HepG2 (cell line): ENCODE measurements around the gene TPM3. TPM values are rescaled to one million over a fixed set of nuclear protein-coding genes. Genes with fewer than 3 reads are reported as not detected.

Source experiments
- JUN ChIP-seq: sonication (generic); formaldehyde crosslinking; IDR thresholded peaks from 2 replicates; pipeline ENCODE4 v1.4.0; 2020; ENCODE audit warnings: mild to moderate bottlenecking, missing genetic modification reagents
- MEF2D ChIP-seq: sonication (generic); formaldehyde crosslinking; IDR thresholded peaks from 2 replicates; pipeline ENCODE4 v1.5.1; 2020; ENCODE audit warnings: mild to moderate bottlenecking, missing genetic modification reagents
- RARA ChIP-seq: IDR thresholded peaks from 2 replicates; pipeline ENCODE4 v1.6.1; 2016; ENCODE audit warnings: missing genetic modification reagents, missing compliant biosample characterization
- SOX6 ChIP-seq, 2 experiments: fragments of 450-650 bp in 1 of 2; sonication (generic) in 1 of 2; formaldehyde crosslinking in 1 of 2; IDR thresholded peaks; 2 replicates each; pipeline versions ENCODE4 v1.4.0 to v1.6.1; 2017 to 2020; ENCODE audit warnings: antibody characterized with exemption in 1 of 2, mild to moderate bottlenecking in 1 of 2, missing genetic modification reagents in 1 of 2
- TBX2 ChIP-seq: sonication (generic); formaldehyde crosslinking; IDR thresholded peaks from 2 replicates; pipeline ENCODE4 v1.5.0; 2020; ENCODE audit warnings: missing genetic modification reagents, mild to moderate bottlenecking, borderline replicate concordance
- ZFP90 ChIP-seq: sonication (generic); formaldehyde crosslinking; IDR thresholded peaks from 2 replicates; pipeline ENCODE4 v1.8.0; 2022; ENCODE audit warnings: missing genetic modification reagents, mild to moderate bottlenecking, inconsistent platforms, borderline replicate concordance
- ZIK1 ChIP-seq: sonication (generic); formaldehyde crosslinking; IDR thresholded peaks from 2 replicates; pipeline ENCODE4 v1.5.0; 2020; ENCODE audit warnings: mild to moderate bottlenecking, low read depth, missing genetic modification reagents, borderline replicate concordance
- ZNF556 ChIP-seq: sonication (generic); formaldehyde crosslinking; IDR thresholded peaks from 2 replicates; pipeline ENCODE4 v1.4.0; 2020; ENCODE audit warnings: mild to moderate bottlenecking, missing genetic modification reagents, borderline replicate concordance
- ZNF703 ChIP-seq: sonication (generic); formaldehyde crosslinking; IDR thresholded peaks from 2 replicates; pipeline ENCODE4 v1.5.1; 2020; ENCODE audit warnings: missing genetic modification reagents, mild to moderate bottlenecking, moderate library complexity, borderline replicate concordance
- ZNF772 ChIP-seq: sonication (generic); formaldehyde crosslinking; IDR thresholded peaks from 2 replicates; pipeline ENCODE4 v1.5.0; 2020; ENCODE audit warnings: mild to moderate bottlenecking, missing genetic modification reagents
- ZNF841 ChIP-seq: sonication (generic); formaldehyde crosslinking; IDR thresholded peaks from 2 replicates; pipeline ENCODE4 v1.8.1; 2023; ENCODE audit warnings: missing genetic modification reagents, borderline replicate concordance
- polyA plus RNA-seq, 8 experiments: library from polyadenylated mRNA; depleted of rRNA in 3 of 8; stranded (reverse) in 7 of 8; unstranded in 1 of 8; fragments of >200 nt; fragmentation: Illumina TruSeq in 4 of 8; extraction: Trizol in 4 of 8; gene quantifications; 2 replicates each; pipeline versions ENCODE4 v1.2.1 to v1.2.3, GENCODE V29; 2011 to 2016; ENCODE audit warnings: low read depth in 4 of 8, missing spikeins in 1 of 8, mixed read lengths in 1 of 8; ENCODE audit not compliant: insufficient read depth in 1 of 8
- total RNA-seq, 5 experiments: library from RNA; depleted of rRNA; stranded (reverse); fragments of >200 nt; fragmentation: Illumina TruSeq; extraction: Trizol; gene quantifications; 2 replicates each; pipeline ENCODE4 v1.2.3, GENCODE V29; 2016; ENCODE audit warnings: low read depth in 1 of 5
- TF ChIP-seq, protein P1 (sequence below): sonication (generic); formaldehyde crosslinking; IDR thresholded peaks from 2 replicates; pipeline ENCODE4 v1.4.0; 2020; ENCODE audit warnings: missing genetic modification reagents, mild to moderate bottlenecking, borderline replicate concordance
- TF ChIP-seq, protein P2 (sequence below): sonication (generic); formaldehyde crosslinking; IDR thresholded peaks from 2 replicates; pipeline ENCODE4 v1.4.0; 2020; ENCODE audit warnings: missing genetic modification reagents, borderline replicate concordance
- TF ChIP-seq, protein P3 (sequence below): sonication (generic); formaldehyde crosslinking; IDR thresholded peaks from 2 replicates; pipeline ENCODE4 v1.8.1; 2023; ENCODE audit warnings: mild to moderate bottlenecking, missing genetic modification reagents, borderline replicate concordance
- TF ChIP-seq, protein P4 (sequence below): IDR thresholded peaks from 2 replicates; pipeline ENCODE4 v1.6.1; 2016; ENCODE audit warnings: mild to moderate bottlenecking, missing biosample characterization, missing genetic modification reagents
- TF ChIP-seq, protein P5 (sequence below): sonication (generic); formaldehyde crosslinking; IDR thresholded peaks from 2 replicates; pipeline ENCODE4 v1.8.0; 2022; ENCODE audit warnings: missing genetic modification reagents, mild to moderate bottlenecking, moderate library complexity, borderline replicate concordance
- TF ChIP-seq, protein P6 (sequence below): sonication (generic); formaldehyde crosslinking; IDR thresholded peaks from 2 replicates; pipeline ENCODE4 v1.5.0; 2020; ENCODE audit warnings: missing genetic modification reagents

Gene TPM3
- total and polyA plus RNA-seq, 2 of the 13 experiments (the other 11 are each of a cell fraction or from before 2014, with no cell fraction given), result 160 to 307 TPM

DNA sequence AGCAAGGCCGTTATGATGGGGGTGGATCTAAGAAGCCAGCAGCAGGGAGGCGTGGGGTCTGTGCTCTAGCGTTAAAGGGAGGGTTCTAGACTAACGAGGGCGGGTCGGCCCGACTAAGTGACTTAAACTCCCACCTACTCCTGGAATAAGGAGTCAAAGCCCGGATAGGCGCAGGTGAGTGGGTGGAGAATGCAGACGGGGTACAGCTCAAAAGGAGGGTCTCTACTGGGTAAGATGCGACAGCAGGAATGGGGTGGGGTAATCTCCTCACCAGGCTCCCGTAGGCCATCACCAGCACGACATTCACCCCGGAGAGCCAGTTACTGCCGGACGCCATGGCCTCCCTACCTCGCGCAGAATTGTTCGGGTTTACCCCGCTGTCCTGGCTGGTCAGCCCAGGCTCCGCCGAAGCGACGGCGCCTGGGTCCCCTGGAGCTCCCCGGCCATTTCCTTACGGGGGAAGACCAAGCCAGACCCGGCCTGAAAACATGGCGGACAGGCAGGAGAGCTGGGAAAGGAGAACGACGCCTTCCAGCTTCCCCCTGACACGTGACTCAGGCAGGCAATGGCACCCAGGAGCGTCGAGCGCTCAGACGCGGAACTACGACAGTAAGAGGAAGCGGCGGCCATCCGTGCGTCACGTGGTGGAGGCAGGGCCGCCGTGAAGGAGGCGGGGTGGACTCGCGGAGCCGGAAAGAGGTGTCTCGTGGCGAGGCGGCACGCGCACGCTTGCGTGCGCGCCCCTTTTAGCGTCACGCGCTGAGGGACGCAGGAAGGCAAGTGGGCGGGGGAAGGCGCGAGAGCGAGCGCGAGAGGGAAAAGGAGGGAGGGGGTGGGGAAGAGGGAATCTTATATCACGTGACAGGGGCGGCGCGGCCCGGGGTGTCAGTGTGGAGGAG is 28.4 kb upstream of the TPM3 start, which contains the start of gene UBAP2L (continued):
- TF ChIP-seq, protein P1, sequence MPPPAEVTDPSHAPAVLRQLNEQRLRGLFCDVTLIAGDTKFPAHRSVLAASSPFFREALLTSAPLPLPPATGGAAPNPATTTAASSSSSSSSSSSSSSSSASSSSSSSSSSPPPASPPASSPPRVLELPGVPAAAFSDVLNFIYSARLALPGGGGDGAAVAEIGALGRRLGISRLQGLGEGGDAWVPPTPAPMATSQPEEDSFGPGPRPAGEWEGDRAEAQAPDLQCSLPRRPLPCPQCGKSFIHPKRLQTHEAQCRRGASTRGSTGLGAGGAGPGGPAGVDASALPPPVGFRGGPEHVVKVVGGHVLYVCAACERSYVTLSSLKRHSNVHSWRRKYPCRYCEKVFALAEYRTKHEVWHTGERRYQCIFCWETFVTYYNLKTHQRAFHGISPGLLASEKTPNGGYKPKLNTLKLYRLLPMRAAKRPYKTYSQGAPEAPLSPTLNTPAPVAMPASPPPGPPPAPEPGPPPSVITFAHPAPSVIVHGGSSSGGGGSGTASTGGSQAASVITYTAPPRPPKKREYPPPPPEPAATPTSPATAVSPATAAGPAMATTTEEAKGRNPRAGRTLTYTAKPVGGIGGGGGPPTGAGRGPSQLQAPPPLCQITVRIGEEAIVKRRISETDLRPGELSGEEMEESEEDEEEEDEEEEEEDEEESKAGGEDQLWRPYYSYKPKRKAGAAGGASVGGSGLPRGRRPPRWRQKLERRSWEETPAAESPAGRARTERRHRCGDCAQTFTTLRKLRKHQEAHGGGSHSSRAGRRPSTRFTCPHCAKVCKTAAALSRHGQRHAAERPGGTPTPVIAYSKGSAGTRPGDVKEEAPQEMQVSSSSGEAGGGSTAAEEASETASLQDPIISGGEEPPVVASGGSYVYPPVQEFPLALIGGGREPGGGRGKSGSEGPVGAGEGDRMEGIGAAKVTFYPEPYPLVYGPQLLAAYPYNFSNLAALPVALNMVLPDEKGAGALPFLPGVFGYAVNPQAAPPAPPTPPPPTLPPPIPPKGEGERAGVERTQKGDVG (CRISPR knock-in tag), result peak; percentile 70; the same call in 1 of the 2 replicates
- TF ChIP-seq, protein P2, sequence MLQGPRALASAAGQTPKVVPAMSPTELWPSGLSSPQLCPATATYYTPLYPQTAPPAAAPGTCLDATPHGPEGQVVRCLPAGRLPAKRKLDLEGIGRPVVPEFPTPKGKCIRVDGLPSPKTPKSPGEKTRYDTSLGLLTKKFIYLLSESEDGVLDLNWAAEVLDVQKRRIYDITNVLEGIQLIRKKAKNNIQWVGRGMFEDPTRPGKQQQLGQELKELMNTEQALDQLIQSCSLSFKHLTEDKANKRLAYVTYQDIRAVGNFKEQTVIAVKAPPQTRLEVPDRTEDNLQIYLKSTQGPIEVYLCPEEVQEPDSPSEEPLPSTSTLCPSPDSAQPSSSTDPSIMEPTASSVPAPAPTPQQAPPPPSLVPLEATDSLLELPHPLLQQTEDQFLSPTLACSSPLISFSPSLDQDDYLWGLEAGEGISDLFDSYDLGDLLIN (CRISPR knock-in tag), result no peak; the same call in 1 of the 2 replicates
- peak; percentile 99 for TF ChIP-seq ZNF772 (CRISPR knock-in tag)
- TF ChIP-seq JUN (CRISPR knock-in tag), result 0 out of 2 replicates have a peak, but pooled peaks have one; percentile 55
- TF ChIP-seq, protein P3, sequence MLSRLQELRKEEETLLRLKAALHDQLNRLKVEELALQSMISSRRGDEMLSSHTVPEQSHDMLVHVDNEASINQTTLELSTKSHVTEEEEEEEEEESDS (CRISPR knock-in tag), result no peak
- TF ChIP-seq ZNF703 (CRISPR knock-in tag), result no peak
- TF ChIP-seq, protein P4, sequence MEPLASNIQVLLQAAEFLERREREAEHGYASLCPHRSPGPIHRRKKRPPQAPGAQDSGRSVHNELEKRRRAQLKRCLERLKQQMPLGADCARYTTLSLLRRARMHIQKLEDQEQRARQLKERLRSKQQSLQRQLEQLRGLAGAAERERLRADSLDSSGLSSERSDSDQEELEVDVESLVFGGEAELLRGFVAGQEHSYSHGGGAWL (CRISPR knock-in tag), result peak; percentile 94
- TF ChIP-seq, protein P5, sequence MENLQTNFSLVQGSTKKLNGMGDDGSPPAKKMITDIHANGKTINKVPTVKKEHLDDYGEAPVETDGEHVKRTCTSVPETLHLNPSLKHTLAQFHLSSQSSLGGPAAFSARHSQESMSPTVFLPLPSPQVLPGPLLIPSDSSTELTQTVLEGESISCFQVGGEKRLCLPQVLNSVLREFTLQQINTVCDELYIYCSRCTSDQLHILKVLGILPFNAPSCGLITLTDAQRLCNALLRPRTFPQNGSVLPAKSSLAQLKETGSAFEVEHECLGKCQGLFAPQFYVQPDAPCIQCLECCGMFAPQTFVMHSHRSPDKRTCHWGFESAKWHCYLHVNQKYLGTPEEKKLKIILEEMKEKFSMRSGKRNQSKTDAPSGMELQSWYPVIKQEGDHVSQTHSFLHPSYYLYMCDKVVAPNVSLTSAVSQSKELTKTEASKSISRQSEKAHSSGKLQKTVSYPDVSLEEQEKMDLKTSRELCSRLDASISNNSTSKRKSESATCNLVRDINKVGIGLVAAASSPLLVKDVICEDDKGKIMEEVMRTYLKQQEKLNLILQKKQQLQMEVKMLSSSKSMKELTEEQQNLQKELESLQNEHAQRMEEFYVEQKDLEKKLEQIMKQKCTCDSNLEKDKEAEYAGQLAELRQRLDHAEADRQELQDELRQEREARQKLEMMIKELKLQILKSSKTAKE (CRISPR knock-in tag), result peak; percentile 88; the same call in 1 of the 2 replicates
- TF ChIP-seq ZFP90, result peak; percentile 72; the same call in 1 of the 2 replicates
- TF ChIP-seq ZIK1 (CRISPR knock-in tag), result peak; percentile 97
- TF ChIP-seq RARA (CRISPR knock-in tag), result peak; percentile 47
- no peak for TF ChIP-seq SOX6 (IDR thresholded peaks at IDR 0.05)
- TF ChIP-seq SOX6 (CRISPR knock-in tag; IDR thresholded peaks at IDR 0.05), result peak; percentile 75
- TF ChIP-seq, protein P6, sequence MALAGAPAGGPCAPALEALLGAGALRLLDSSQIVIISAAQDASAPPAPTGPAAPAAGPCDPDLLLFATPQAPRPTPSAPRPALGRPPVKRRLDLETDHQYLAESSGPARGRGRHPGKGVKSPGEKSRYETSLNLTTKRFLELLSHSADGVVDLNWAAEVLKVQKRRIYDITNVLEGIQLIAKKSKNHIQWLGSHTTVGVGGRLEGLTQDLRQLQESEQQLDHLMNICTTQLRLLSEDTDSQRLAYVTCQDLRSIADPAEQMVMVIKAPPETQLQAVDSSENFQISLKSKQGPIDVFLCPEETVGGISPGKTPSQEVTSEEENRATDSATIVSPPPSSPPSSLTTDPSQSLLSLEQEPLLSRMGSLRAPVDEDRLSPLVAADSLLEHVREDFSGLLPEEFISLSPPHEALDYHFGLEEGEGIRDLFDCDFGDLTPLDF (CRISPR knock-in tag), result peak; percentile 55; the same call in 1 of the 2 replicates
- no peak for TF ChIP-seq ZNF841
- peak; percentile 54; the same call in 1 of the 2 replicates for TF ChIP-seq ZNF556
- peak; percentile 92 for TF ChIP-seq TBX2
- peak; percentile 93 for TF ChIP-seq MEF2D
